Stimulated activated CD8-positive, alpha-beta memory T cell treated with anti-CD3 and anti-CD28 coated beads, Interleukin-12 subunit alpha, Interleukin-12 subunit beta, amount 100 ng/mL, for 4 hours (primary cell): ENCODE data around the gene CD69.

ENCODE experiments used
- DNase-seq: peaks from one replicate; pipeline ENCODE4 v3.0.0-alpha.2; 2020; ENCODE audit warnings: low read depth

Gene CD69

GRCh38 chr12:9781360-9781759 lies 20.7 kb upstream of the CD69 start:
- no peak for DNase-seq

- DNase-seq, result no peak
Observed at GRCh38 chr12:9779209-9779608, 18.5 kb upstream of the CD69 start.

GRCh38 chr12:9776781-9777180 lies 16.1 kb upstream of the CD69 start:
- DNase-seq, result no peak

- no peak for DNase-seq
Observed at GRCh38 chr12:9773216-9773877, 12.6 kb upstream of the CD69 start.

- no peak for DNase-seq
Observed at GRCh38 chr12:9763025-9763424, 2.3 kb upstream of the CD69 start.

- DNase-seq, result no peak
Observed at GRCh38 chr12:9762369-9762768, 1.7 kb upstream of the CD69 start.

- no peak for DNase-seq
Observed at GRCh38 chr12:9761419-9761781, 699 bp upstream of the CD69 start.

- DNase-seq, result no peak
Observed at GRCh38 chr12:9760120-9760519, 581 bp downstream of the CD69 start.

- no peak for DNase-seq
Observed at GRCh38 chr12:9759694-9760093, 1.0 kb downstream of the CD69 start.

- DNase-seq, result no peak
Observed at GRCh38 chr12:9758119-9758518, 2.6 kb downstream of the CD69 start.

GRCh38 chr12:9757433-9758025 lies 3.2 kb downstream of the CD69 start:
- no peak for DNase-seq

- no peak for DNase-seq
Observed at GRCh38 chr12:9756706-9757105, 4.0 kb downstream of the CD69 start.

GRCh38 chr12:9756170-9756569 lies 4.5 kb downstream of the CD69 start:
- no peak for DNase-seq

- no peak for DNase-seq
Observed at GRCh38 chr12:9755567-9755966, 5.1 kb downstream of the CD69 start.

GRCh38 chr12:9755035-9755434 lies 5.7 kb downstream of the CD69 start:
- no peak for DNase-seq

GRCh38 chr12:9754099-9754927 lies 6.4 kb downstream of the CD69 start:
- no peak for DNase-seq

GRCh38 chr12:9753498-9753897 lies 7.2 kb downstream of the CD69 start:
- no peak for DNase-seq

- DNase-seq, result no peak
Observed at GRCh38 chr12:9753073-9753472, 7.6 kb downstream of the CD69 start.

- no peak for DNase-seq
Observed at GRCh38 chr12:9752145-9752933, 8.4 kb downstream of the CD69 start.

- DNase-seq, result no peak
Observed at GRCh38 chr12:9751204-9752144, 9.2 kb downstream of the CD69 start.
